WTC11 (cell line): ENCODE data around the gene ESRP2.

Experiments
- CTCF ChIP-seq: fragments of 200-600 bp; IDR thresholded peaks from 2 replicates; pipeline ENCODE4 v1.8.0; 2022; ENCODE audit warnings: antibody characterized with exemption
- E2F1 ChIP-seq: sonication (generic); formaldehyde crosslinking; IDR thresholded peaks from 2 replicates; pipeline ENCODE4 v1.8.0; 2022; ENCODE audit warnings: mild to moderate bottlenecking, missing genetic modification reagents
- ELF4 ChIP-seq: sonication (generic); formaldehyde crosslinking; IDR thresholded peaks from 2 replicates; pipeline ENCODE4 v1.8.1; 2022; ENCODE audit warnings: low read depth, mild to moderate bottlenecking, moderate library complexity, missing genetic modification reagents
- ESRRA ChIP-seq: sonication (generic); formaldehyde crosslinking; IDR thresholded peaks from 2 replicates; pipeline ENCODE4 v1.8.1; 2022; ENCODE audit warnings: mild to moderate bottlenecking, missing genetic modification reagents, borderline replicate concordance
- HMGXB4 ChIP-seq: sonication (generic); formaldehyde crosslinking; IDR thresholded peaks from 2 replicates; pipeline ENCODE4 v1.8.1; 2023; ENCODE audit warnings: mild to moderate bottlenecking, moderate library complexity, missing genetic modification reagents
- JUN ChIP-seq: sonication (generic); formaldehyde crosslinking; IDR thresholded peaks from 2 replicates; pipeline ENCODE4 v1.8.0; 2023; ENCODE audit warnings: mild to moderate bottlenecking, missing genetic modification reagents
- MLX ChIP-seq: sonication (generic); formaldehyde crosslinking; IDR thresholded peaks from 2 replicates; pipeline ENCODE4 v1.8.1; 2023; ENCODE audit warnings: mild to moderate bottlenecking, missing genetic modification reagents, moderate library complexity
- NFYB ChIP-seq: sonication (generic); formaldehyde crosslinking; conservative IDR thresholded peaks from 2 replicates; pipeline ENCODE4 v1.8.0; 2022; ENCODE audit warnings: low read depth, missing genetic modification reagents
- NR1H2 ChIP-seq: sonication (generic); formaldehyde crosslinking; IDR thresholded peaks from 2 replicates; pipeline ENCODE4 v1.9.0; 2021; ENCODE audit warnings: mild to moderate bottlenecking, moderate library complexity, missing genetic modification reagents
- SP1 ChIP-seq: sonication (generic); formaldehyde crosslinking; conservative IDR thresholded peaks from 2 replicates; pipeline ENCODE4 v1.8.1; 2022; ENCODE audit warnings: missing genetic modification reagents
- ZNF512 ChIP-seq: sonication (generic); formaldehyde crosslinking; IDR thresholded peaks from 2 replicates; pipeline ENCODE4 v1.8.1; 2022; ENCODE audit warnings: missing genetic modification reagents, borderline replicate concordance

GRCh38 chr16:68273459-68273858 lies 37.5 kb upstream of the ESRP2 start:
- TF ChIP-seq ZNF512 (CRISPR knock-in tag) (no peak), ELF4 (CRISPR knock-in tag) (no peak), NR1H2 (no peak), CTCF (no peak), SP1 (no peak), HMGXB4 (no peak), NFYB (CRISPR knock-in tag) (no peak), JUN (CRISPR knock-in tag) (no peak), MLX (no peak), ESRRA (CRISPR knock-in tag) (no peak), E2F1 (CRISPR knock-in tag) (no peak)
